Fibroblast of upper back skin (primary cell): Measurements from ENCODE around the gene KCTD5.
A peak's percentile ranks its signal among the peaks of the same experiment; 100 is the strongest.
"Not testable (repeated sequence)": the region's sequence is repeated elsewhere in the genome, so short reads cannot be mapped to it uniquely, and the experiment has no call there.

ENCODE experiments used
- DNase-seq: peaks from one replicate; pipeline ENCODE4 v3.0.0-alpha.2; 2013

Gene KCTD5, protein sequence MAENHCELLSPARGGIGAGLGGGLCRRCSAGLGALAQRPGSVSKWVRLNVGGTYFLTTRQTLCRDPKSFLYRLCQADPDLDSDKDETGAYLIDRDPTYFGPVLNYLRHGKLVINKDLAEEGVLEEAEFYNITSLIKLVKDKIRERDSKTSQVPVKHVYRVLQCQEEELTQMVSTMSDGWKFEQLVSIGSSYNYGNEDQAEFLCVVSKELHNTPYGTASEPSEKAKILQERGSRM

DNA sequence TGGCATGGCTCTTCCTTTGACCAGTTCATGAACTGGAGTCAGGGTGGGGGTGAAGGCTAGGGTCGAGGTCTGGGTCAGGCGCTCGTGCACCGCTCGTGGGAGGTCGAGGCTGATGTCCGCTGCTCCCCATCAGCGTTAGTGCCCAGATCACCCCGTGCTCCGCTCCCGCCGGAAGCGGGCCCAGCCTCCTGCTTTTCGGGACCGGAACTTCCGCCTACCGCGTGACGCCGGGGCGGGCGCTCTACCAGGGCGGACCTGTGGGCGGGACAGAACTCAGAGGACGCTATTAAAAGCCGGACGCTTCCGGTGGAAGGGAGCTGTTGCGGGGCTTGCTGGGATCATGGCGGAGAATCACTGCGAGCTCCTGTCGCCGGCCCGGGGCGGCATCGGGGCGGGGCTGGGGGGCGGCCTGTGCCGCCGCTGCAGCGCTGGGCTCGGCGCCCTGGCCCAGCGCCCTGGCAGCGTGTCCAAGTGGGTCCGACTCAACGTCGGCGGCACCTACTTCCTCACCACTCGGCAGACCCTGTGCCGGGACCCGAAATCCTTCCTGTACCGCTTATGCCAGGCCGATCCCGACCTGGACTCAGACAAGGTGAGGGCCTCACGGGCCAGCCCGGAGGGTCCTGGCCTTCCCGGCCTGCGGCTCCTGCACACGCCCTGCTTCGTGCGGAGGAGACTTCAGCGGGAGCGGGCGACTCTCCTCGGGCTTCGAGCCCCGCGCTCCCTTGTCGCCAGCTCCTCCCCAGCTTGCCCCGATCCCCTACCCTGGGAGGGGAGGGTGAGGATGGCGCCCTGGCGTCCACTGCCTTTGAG, at the start of gene KCTD5:
Gene KCTD5 (plus strand): TSS at position 315 of the 813 bp plus-strand sequence. CDS start 26 bp downstream, at position 341.
- DNase-seq: peak; percentile 95

DNA sequence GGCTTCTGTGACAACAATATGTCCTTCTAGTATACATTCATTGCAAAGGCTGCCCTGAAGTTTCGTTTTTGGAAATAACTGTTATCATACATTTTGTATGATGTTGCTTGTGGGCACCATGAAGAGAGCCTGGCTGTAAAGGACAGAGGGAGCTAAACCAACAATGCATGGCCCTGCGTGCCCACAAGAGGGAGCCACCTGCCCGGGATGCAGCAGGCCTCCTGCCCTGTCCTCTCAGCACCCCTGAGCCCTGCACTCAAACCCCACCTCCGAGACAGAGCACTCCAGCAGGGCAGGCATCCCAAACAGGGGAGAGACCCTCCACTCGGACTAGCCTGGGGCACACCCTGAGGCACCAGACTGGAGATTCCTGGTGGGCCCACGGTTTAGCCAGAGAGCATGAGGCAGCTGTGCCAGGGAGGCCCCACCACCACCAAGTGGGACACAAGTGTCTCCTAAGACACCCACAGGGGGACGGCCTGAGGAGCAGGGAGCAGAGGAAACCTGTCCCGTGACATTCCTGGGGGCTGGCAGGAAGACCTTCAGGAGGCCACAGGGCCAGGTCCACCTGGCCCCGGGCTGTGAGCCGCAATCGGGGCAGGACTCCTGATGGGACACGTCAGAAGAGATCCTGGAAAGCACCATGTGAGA, 43.1 kb upstream of the KCTD5 start:
- not testable (repeated sequence) for DNase-seq

DNA sequence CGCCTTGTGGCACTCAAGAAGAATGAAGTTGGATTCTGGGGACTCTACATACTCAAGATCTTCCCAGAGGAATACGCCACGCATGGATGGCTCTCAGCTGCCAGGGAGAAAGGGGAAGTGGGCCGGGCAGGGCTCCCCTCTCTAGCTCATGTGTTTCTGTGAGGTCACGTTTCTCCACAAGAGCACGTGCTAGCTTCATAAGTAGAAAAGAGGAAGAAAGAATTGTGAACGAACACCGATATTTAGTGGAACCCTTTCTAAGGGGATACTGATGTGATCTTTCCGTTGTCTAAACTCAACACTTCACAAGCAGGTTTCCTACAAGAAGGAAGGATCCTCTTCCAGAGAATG, 42.6 kb upstream of the KCTD5 start:
- DNase-seq: not testable (repeated sequence)

DNA sequence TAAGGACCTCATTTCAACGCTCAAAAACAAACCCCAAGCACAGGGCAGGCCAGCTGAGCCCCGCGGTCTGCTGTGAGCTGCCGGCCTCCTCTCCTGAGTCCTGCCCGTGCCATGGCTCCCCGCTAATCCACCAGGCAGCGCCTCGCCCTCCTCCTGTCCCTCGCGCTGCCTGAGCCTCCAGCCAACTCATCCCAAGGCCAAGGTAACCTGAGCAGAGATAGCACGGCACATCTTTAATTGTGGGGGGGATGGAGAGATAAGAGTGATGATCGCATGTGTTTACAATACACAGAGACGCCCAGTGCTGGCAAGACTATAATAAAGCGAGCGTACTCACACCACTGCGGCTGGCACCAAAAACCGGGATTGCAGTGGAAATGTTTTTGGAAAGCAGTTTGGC, 39.8 kb upstream of the KCTD5 start:
- DNase-seq: not testable (repeated sequence)

DNA sequence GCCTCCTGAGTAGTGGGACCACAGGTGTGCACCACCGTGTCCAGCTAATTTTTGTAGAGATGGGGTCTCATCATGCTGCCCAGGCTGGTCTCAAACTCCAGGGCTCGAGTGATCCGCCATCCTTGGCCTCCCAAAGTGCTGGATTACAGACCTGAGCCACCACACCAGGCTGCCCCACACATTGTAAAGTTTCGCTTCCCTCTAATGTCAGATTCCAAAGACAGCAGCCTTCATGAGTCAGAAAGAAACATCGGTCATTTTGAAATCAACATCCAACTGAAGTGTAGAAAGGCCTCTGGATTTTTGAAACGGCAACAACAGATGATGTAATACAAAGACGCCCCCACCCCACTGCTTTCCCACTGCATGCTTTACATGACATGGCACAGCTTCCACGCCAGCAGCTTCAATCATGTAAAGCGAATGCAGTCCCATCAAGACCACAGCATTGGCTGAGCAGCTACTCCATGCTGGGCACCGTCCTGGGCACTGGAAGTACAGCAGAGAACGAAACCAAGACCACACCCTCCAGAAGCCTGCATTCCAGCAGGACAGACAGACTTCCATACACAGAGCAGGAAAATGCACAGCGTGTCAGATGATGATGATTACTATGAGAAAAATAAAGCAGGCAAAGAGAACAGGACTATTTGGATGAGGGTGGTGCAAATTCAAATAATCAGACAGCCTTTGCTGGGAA, 37.4 kb upstream of the KCTD5 start:
- not testable (repeated sequence) for DNase-seq

DNA sequence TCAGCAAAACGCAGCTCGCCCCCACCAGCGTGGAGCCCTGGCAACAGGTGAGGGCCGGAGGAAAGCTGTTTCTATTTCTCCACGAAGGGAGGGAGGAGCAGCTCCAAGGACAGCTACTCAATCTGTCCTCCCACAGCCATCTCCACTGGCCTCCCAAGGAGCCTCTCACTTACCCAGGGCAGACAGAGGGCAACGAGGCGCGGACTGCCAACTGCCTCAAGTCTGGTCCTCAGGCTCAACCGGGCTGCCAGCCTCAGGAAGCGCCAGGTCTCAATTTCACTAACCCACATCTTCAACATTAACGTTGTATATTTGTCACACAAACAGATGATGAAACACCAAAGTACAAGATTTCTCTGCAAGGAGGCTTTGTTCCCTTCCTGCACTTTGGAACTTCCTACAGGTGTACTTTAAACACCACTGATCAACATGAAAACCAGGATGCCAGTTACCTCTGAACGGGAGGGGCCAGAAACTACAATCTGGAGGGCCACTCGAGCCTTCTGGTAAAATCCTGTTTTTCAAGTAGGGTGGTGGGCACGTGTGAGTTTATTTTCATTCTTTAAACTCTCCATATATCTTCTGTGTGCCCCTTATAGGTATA, 31.0 kb upstream of the KCTD5 start:
- not testable (repeated sequence) for DNase-seq

DNA sequence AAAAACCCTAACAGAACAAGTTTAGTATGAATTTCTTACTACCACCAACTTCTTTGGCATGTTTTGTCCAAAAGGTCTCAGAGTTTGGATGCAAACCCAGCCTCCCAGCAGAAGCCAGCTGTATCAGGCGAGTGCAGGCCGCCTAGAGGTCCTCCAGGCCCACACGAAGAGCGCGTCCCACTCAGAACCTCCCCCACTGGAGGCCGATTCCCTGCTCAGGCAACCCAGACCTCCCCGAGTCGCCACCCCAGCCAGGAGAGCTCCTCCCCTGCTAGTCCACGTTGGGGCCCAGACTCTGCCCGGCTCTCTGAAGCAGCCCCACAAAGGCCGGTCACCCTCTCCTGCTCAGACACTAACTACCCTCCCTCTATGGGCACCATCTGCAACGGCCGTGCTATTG, 28.4 kb upstream of the KCTD5 start:
- not testable (repeated sequence) for DNase-seq

DNA sequence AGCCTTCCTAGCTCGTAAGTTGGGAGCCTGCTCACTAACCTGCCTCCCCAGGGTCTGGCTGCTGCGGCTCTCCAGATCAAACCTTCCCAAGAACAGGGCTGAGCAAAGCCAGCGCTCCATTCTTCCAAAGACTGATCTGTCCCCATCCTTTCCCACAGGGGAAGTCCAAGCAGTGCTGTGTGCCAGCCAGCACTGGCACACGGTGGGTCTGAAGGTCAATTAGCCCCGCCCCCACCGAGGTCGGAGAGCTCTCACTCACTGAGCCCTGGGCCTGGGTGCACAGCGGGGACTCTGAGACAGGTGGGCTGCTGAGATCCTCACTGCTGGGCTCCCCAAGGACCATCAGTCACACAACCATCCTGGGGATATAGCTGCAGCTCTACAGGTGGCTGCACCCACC, 27.4 kb upstream of the KCTD5 start:
- DNase-seq: not testable (repeated sequence)

DNA sequence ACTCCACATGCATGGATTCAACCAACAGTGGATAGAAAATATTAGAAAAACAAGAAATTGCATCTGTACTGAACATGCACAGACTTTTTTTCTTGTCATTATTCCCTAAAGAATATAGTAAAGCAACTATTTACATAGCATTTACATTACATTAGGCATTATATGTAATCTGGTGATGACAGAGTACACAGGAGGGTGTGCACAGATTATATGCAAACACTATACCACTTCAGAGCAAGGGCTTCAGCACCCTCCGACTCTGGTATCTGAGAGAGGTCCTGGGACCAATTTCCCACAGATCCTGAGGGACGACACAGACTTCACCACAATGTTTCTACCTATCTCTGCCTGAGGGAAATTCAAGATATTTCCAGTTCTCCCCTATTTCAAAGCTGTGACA, 25.3 kb upstream of the KCTD5 start:
- no peak for DNase-seq

DNA sequence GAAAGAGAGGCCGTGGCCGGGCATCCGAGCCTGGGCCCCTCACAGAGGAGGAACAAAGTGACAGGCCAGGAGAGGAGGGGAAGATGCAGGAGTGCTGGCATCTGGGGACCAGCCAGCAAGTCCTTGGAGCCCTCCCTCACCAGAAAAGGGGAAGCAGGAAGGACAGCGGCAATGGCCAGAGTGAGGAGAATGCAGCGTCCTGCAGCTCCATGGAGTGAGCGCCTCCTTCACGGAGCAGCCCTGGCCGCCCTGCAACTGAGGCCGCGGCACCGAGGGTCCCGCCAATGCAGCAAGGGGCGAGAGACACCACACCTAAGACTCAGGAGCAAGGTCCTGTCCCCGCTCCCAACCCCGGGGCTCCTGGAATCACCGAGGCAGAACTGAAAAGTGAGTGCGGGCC, 24.5 kb upstream of the KCTD5 start:
- not testable (repeated sequence) for DNase-seq

DNA sequence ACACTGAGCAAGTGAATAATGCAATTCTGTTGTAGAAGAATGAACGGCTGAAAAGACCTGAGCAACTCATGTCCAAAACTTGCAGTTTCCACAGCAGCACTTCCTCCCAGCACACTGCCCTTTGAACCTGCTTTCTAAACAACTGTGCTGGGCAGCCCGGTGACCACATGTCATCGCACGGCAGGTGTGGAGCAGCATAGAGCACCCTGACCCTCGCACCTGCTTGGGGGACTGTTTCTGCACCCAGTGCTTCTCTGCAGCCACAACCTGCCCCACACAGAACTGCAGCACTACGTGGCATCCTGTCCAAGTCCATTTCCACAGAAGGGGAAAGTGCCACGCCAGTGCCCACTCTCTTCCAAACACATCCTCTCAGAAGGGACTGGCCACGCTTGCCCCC, 22.8 kb upstream of the KCTD5 start:
- DNase-seq: not testable (repeated sequence)

DNA sequence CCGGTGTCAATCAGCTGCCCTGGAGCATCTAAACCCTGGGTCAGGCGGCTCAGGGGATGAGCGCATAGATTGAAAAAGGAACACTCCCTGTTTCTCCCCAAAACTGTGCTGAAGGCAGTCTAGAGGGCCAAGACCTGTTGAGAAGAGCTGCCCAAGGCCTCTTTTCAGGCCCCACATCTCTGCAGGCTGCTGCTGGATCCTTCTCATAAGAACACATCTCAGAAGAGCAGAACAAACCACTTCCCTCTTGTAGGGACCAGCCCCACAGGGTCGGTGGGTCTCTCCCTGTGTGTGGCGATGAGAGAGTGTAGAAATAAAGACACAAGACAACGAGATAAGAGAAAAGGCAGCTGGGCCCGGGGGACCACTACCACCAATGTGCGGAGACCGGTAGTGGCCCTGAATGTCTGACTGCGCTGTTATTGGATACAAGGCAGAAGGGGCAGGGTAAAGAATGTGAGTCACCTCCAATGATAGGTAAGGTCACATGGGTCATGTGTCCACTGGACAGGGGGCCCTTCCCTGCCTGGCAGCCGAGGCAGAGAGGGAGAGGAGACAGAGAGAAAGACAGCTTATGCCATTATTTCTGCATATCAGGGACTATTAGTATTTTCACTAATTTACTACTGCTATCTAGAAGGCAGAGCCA, 22.2 kb upstream of the KCTD5 start:
- not testable (repeated sequence) for DNase-seq

DNA sequence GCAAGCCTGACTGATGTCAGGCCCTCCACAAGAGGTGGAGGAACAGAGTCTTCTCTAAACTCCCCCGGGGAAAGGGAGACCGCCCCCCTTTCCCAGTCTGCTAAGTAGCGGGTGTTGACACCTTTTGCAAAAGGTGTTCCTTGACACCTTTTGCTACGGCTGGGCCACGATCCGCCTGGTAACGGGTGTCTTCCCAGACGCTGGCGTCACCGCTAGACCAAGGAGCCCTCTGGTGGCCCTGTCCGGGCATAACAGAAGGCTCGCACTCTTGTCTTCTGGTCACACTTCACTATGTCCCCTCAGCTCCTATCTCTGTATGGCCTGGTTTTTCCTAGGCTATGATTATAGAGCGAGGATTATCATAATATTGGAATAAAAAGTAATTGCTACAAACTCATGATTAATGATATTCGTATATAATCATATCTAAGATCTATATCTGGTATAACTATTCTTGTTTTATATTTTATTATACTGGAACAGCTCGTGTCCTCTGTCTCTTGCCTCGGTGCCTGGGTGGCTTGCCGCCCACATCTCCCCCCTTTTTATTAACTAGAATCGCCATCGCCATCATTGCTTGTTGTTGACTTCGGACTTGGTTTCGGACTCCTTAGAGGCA, 21.5 kb upstream of the KCTD5 start:
- DNase-seq: not testable (repeated sequence)

DNA sequence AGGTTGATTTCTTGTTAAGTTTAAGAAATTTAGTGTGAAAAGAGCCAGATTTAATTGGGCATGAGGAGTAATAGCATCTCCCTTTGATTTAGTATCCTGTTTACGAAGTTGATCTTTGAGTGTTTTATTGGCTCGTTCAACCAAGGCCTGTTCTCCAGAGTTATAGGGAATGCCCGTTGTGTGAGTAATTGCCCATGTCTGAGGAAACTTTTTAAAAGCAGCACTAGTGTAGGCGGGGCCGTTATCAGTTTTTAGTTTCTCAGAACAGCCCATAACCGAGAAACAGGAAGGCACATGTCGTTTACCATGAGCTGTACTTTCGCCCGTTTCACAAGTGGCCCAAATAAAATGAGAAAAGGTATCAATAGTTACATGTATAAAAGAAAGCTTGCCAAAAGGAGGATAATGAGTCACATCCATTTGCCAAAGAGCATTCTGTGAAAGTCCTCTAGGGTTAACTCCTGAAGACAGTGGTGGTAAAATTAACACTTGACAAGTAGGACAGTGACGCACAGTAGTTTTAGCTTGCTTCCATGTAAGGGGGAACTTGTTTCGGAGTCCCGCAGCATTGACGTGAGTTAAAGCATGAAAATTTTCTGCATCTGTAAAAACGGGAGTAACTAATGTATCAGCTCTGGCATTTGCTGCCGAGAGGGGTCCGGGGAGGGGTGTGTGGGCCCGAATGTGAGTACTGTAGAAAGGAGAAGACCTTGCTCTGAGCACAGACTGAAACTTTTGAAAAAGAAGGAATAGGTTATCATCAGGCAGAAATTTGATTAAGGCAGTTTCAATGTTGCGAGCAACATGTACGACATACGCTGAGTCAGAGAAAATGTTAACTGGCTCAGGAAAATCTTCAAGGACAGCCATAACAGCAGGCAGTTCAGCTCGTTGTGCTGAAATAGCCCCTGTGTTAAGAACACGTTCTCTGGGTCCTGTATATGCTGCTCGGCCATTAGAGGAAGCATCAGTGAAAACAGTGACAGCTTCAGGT, 18.5 kb upstream of the KCTD5 start:
- DNase-seq: peak; percentile 81

DNA sequence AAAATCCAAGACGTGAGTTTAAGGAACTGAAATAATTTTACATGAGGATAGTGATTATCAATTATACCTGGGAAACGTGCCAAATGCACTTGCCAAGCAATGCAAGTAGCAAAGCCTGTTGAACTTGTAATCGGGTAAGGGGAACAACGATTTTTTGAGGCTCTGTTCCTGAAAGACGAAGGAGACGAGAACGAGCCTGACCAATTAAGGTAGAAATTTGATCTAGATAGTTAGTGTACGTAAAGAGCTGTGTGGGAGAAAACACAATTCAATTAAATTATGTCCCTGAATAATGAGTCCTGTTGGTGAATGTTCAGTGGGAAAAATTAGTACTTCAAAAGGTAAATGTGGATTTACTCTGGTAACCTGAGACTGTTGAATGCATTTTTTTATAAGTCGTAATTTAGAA, 17.7 kb upstream of the KCTD5 start:
- no peak for DNase-seq

DNA sequence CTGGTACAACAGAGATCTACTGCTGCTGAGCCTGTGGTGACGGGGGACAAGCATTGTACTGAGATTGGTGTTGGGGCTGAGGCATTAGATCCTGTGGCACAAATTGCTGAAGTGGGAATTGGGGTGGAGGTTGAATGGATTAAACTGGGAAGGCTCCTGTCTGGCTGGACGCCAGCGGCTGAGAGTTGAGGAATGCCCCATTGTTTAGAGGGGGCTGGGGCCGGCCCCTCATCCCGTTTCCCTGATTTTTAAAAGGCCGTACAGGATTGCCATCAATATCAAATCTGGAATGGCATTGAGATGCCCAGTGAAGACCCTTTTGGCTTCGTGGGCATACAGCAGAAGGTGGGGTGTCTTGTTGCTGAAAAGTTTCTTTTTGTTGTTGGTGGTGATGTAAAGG, 15.7 kb upstream of the KCTD5 start:
- DNase-seq: not testable (repeated sequence)

DNA sequence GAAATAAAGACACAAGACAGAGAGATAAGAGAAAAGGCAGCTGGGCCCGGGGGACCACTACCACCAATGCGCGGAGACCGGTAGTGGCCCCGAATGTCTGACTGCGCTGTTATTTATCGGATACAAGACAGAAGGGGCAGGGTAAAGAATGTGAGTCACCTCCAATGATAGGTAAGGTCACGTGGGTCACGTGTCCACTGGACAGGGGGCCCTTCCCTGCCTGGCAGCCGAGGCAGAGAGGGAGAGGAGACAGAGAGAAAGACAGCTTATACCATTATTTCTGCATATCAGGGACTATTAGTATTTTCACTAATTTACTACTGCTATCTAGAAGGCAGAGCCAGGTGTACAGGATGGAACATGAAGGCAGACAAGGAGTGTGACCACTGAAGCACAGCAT, 12.7 kb upstream of the KCTD5 start:
- DNase-seq: not testable (repeated sequence)

DNA sequence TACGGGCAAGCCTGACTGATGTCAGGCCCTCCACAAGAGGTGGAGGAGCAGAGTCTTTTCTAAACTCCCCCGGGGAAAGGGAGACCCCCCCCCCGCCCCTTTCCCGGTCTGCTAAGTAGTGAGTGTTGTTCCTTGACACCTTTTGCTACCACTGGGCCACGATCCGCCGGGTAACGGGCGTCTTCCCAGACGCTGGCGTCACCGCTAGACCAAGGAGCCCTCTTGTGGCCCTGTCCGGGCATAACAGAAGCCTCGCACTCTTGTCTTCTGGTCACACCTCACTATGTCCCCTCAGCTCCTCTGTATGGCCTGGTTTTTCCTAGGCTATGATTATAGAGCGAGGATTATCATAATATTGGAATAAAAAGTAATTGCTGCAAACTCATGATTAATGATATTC, 12.3 kb upstream of the KCTD5 start:
- DNase-seq: peak; percentile 47

DNA sequence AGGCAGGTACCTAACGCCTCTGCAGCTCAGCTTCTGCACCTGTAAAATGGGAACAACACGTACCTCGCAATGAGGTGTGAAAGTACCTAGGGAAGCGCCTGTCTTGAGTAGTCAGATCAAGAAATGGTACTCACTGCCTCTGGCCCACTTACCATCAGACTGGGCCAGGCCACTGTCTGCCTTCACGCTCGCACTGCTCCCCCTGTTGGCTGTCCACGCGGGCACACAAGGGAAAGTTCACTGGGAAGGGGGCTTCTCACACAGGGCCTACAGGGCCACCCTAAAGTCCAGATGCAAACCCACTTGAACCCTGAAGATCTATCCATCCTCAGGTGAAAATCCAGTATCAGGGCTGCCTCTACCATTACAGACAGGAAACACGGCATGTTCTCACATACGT, 11.1 kb upstream of the KCTD5 start:
- DNase-seq: not testable (repeated sequence)

DNA sequence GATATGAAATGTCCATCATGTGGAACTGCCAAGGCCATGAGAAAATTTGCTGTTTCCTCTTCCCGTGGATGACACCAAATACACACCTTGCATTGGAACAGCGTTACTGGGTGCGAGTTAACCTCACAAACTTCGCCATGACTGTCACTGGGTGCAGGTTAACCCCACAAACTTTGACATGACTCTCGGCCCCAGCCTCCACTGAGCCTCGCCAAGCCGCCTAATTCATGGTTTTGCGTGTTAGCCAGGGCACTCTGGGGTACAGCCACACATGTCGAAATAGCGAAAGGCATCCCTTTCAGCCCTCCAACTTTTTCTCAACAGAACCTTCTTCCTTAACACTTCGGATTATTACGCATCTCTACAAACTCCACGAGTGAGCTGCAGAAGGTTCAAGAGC, 10.6 kb upstream of the KCTD5 start:
- DNase-seq: no peak
